Osteocyte (in vitro differentiated cells): Measurements from ENCODE around the gene ZCCHC7. TPM values are rescaled to one million over a fixed set of nuclear protein-coding genes. Genes with fewer than 3 reads are reported as not detected.

Experiments
- DNase-seq: peaks from one replicate; pipeline ENCODE4 v3.0.0; 2021; ENCODE audit warnings: mixed read lengths; ENCODE audit not compliant: unreplicated experiment; ENCODE audit errors: extremely low spot score
- H3K27ac Mint-ChIP-seq: one replicate; pipeline ENCODE4 v1.8.0; 2021; ENCODE audit warnings: mild to moderate bottlenecking, mixed read lengths; ENCODE audit not compliant: unreplicated experiment
- H3K27me3 Mint-ChIP-seq: one replicate; pipeline ENCODE4 v1.8.0; 2021; ENCODE audit warnings: mixed read lengths; ENCODE audit not compliant: unreplicated experiment
- H3K36me3 Mint-ChIP-seq: one replicate; pipeline ENCODE4 v1.8.0; 2021; ENCODE audit warnings: mixed read lengths; ENCODE audit not compliant: unreplicated experiment
- H3K4me1 Mint-ChIP-seq: one replicate; pipeline ENCODE4 v1.8.0; 2021; ENCODE audit warnings: mixed read lengths; ENCODE audit not compliant: unreplicated experiment
- H3K4me3 Mint-ChIP-seq: one replicate; pipeline ENCODE4 v1.8.0; 2021; ENCODE audit warnings: mild to moderate bottlenecking, moderate library complexity, mixed read lengths; ENCODE audit not compliant: unreplicated experiment
- H3K9me3 Mint-ChIP-seq: one replicate; pipeline ENCODE4 v1.8.0; 2021; ENCODE audit warnings: mixed read lengths; ENCODE audit not compliant: unreplicated experiment
- total RNA-seq: library from RNA; stranded (reverse); gene quantifications from 2 replicates; pipeline ENCODE4 v1.2.1, GENCODE V29; 2021
- TF ChIP-seq, protein P1 (sequence below): fragments of 200-600 bp; sonication (generic); IDR thresholded peaks from 2 replicates; pipeline ENCODE4 v1.5.0; 2021; ENCODE audit warnings: antibody characterized with exemption, mild to moderate bottlenecking, moderate library complexity

Gene ZCCHC7
- total RNA-seq, 1 donor from 2014 or later, result 22.8 TPM

DNA sequence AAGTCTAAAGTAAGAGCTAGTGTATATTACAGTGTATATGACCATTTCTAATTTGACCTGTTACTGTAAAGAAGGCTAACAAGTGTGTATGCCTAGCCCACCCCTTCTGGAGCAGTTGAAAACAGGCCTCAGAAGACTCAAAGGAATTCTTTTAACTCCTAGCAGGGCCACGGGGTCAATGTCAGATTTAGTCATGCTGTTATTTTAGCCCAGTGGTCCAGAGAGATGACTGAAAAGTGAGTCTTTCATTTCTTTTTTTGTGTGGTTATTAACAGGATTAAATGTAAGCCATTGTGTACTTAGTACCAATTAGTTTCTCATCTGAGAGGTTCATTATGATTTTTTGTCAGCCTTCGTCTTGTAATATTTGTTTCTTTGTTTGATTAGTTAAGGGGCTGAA is 24.4 kb downstream of the ZCCHC7 start:
- no peak for DNase-seq
- Mint-ChIP-seq H3K4me3 (no peak overlapping the region), H3K27ac (peak overlapping the region; percentile 52), H3K4me1 (peaks cover 23% of the 10 kb centered on the region), H3K9me3 (no peaks in the 10 kb centered on the region), H3K36me3 (peaks cover 19% of the 10 kb centered on the region), H3K27me3 (no peaks in the 10 kb centered on the region)
- TF ChIP-seq, protein P1, sequence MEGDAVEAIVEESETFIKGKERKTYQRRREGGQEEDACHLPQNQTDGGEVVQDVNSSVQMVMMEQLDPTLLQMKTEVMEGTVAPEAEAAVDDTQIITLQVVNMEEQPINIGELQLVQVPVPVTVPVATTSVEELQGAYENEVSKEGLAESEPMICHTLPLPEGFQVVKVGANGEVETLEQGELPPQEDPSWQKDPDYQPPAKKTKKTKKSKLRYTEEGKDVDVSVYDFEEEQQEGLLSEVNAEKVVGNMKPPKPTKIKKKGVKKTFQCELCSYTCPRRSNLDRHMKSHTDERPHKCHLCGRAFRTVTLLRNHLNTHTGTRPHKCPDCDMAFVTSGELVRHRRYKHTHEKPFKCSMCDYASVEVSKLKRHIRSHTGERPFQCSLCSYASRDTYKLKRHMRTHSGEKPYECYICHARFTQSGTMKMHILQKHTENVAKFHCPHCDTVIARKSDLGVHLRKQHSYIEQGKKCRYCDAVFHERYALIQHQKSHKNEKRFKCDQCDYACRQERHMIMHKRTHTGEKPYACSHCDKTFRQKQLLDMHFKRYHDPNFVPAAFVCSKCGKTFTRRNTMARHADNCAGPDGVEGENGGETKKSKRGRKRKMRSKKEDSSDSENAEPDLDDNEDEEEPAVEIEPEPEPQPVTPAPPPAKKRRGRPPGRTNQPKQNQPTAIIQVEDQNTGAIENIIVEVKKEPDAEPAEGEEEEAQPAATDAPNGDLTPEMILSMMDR, result no peak

DNA sequence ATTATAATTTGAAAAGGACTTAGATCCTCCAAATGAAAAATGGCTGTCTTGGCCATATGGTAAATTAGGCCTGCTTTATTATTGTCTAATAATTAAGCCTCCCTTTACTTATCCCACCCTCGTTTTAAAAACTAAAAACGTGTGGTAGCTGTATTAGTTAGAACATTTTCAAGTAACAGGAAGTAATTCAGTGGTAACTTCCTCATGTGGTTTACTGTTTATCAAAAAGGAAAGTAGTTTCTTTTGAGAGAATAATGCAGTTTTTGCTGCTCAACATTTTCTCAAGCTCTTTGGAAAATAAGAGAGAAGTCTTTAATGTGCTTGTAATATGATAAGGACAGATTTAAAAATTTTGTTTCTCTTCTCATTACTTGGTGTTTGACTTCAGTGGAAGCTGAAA is 26.0 kb downstream of the ZCCHC7 start:
- DNase-seq, result no peak
- peak overlapping the region; percentile 54 for H3K27ac Mint-ChIP-seq
- TF ChIP-seq, protein P1, result no peak
- no peak overlapping the region for H3K4me3 Mint-ChIP-seq
- H3K36me3 Mint-ChIP-seq, result peaks cover 13% of the 10 kb centered on the region
- peaks cover 22% of the 10 kb centered on the region for H3K4me1 Mint-ChIP-seq
- no peaks in the 10 kb centered on the region for H3K27me3 Mint-ChIP-seq
- H3K9me3 Mint-ChIP-seq, result no peaks in the 10 kb centered on the region

DNA sequence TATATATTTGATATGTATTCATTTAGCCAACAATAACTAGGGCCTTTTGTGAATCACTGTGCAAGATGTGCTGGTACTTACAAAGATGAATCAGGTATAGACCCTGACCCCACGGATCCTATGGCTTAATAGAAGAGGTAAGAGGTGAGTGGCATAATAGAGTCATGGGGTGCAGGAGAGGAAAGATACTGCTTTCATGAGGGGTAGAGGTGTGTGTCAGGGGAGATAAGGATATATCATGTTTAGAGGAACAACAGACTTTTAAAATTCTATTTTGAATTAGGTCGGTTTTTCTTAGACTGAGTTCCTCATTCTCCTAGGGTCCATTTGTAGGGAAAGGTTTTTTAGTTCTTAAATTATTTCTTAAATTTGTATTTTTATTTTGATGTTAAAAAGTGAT is 27.8 kb downstream of the ZCCHC7 start:
- Mint-ChIP-seq H3K36me3 (peaks cover 12% of the 10 kb centered on the region), H3K4me3 (no peak overlapping the region), H3K27me3 (no peaks in the 10 kb centered on the region), H3K27ac (no peak overlapping the region), H3K4me1 (peaks cover 21% of the 10 kb centered on the region), H3K9me3 (no peaks in the 10 kb centered on the region)
- no peak for DNase-seq
- TF ChIP-seq, protein P1, result no peak

DNA sequence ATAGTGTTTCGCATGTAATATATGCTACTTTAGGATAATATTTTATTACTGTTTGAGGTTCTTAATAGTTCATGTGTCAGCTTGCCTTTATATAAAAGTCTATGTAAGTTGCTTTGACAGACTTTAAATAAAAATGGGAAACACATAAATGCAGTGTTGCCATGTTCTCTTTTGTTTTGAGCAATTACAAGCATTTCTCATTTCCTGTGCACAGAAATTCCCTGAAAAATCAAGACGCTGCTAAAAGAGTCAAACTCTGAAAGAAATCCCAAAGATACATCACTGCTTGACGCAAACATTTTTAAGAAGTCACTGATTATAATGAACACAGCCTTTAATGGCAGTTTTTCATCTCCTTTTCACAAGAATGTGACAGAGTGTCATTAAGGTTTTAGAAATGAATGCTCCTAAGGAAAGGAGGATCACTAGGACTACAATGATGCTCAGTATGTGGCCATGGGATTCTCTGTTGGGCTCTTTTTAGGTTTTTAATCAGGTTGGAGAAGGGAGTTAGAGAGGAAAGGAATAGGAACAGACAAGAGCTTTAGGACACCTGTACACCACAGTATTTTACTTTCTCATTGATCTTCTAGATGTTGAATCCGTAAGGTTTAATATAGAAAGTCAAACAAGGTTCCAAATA is 29.4 kb downstream of the ZCCHC7 start:
- Mint-ChIP-seq H3K9me3 (no peaks in the 10 kb centered on the region), H3K36me3 (peaks cover 20% of the 10 kb centered on the region), H3K27ac (no peak overlapping the region)

DNA sequence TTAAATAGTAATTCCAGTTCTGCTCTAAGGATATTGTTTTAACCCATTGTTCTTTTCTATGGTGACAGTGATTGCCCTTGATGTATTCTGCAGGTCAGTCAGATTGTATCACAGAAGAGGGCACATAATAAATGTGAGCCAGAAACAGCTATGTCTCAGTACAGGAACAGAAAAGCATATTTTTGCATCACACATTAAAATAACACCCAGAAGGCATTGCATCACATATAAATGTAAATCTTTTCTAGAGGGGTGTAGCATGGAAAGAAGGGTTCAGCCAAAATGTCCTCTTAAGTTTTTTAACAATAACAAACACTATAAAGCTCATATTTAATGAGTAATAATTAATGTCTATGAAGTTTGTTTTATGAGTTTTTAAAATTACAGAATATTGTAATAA is 30.0 kb downstream of the ZCCHC7 start:
- no peak for DNase-seq
- Mint-ChIP-seq H3K36me3 (peaks cover 21% of the 10 kb centered on the region), H3K9me3 (no peaks in the 10 kb centered on the region), H3K4me1 (peaks cover 14% of the 10 kb centered on the region), H3K27ac (no peak overlapping the region), H3K27me3 (no peaks in the 10 kb centered on the region), H3K4me3 (no peak overlapping the region)
- TF ChIP-seq, protein P1, result no peak

More for the DNA sequence above, 29.4 kb downstream of the ZCCHC7 start:
- TF ChIP-seq, protein P1, result no peak
- no peak for DNase-seq
- no peak overlapping the region for H3K4me3 Mint-ChIP-seq
- H3K27me3 Mint-ChIP-seq, result no peaks in the 10 kb centered on the region
- peaks cover 16% of the 10 kb centered on the region for H3K4me1 Mint-ChIP-seq
